NAMALWA (cell line): Measurements from ENCODE around the gene KRT7.

Source experiments
- DNase-seq: peaks from one replicate; pipeline ENCODE4 v3.0.0-alpha.2; 2015; ENCODE audit warnings: low spot score

The KRT7 gene

DNA sequence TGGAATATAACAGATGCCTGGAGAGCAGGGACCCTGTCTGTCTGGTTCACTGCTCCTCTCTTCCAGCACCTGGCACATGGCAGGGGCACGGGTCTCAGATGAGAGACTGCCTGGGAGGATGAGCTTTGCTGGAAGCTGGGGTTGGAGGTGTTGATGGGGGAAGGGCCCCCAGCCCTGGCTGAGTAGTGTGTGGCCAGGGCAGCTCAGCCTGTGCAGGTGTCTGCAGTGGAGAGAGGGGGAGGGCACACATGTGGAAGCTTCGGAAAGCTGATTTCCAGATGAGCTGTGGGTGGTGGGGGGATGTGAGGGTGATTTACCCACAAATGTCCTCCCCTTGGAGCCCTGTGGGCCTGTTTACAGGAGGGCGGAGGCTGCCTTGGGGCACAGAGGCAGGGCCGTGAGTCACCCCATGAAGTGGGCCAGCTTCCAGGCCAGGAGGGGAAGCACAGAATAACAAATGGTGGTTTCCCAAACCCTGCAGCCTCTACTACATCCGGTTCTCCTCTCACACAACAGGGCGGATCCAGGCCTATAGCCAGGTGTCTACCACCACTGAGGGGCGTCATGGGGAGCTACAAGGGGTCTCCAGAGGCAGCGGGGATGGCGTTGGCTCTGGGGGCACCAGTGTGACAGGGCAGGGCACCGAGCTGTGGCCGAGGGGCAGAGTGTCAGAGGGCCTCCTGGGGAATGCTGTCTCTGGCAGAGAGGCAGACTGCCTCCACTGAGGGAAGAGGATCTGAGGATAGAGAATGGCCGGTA, 11.0 kb downstream of the KRT7 start:
- DNase-seq: no peak

DNA sequence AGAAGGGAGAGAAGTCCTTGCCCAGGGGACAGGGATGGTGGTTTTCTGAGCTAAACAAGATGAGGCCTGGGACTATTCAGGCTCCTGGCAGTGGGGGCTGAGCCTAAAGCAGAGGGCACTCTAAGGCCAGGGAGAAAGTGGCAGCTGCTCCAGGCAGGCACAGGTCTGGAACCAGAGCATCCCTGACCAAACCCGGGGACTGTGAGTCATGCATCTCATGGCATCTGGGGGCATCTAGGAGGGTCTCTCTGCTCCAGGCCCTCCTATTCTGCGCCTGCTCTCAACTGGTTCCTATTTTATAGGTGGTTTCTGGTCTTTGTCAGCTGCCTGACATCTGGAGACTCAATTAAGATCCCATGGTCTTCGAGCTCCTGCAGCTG, 11.6 kb downstream of the KRT7 start:
- DNase-seq: no peak

DNA sequence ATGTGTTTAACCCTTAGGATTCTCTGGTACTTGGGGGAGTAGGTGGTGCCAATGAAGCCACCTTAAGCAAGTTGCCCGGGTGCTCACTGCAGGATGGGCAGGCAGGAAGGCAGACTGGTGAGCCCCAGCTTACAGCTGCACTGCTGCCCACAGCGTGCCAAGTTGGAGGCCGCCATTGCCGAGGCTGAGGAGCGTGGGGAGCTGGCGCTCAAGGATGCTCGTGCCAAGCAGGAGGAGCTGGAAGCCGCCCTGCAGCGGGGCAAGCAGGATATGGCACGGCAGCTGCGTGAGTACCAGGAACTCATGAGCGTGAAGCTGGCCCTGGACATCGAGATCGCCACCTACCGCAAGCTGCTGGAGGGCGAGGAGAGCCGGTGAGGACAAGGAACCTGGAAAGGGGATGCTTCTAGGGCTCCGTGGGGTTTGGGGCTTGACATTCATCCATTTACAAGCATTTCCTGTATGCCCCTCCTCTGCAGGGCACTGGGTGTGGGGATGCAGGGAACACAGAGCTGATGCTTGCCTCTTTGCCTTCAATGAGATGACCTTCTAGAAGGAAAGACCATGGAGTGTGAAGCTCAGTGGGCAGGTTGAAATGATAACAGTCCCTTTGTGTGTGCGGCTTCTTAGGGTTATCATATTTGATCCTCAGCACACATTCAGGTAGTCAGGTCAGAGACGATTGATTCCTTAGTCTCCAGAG, 12.4 kb downstream of the KRT7 start:
- no peak for DNase-seq

DNA sequence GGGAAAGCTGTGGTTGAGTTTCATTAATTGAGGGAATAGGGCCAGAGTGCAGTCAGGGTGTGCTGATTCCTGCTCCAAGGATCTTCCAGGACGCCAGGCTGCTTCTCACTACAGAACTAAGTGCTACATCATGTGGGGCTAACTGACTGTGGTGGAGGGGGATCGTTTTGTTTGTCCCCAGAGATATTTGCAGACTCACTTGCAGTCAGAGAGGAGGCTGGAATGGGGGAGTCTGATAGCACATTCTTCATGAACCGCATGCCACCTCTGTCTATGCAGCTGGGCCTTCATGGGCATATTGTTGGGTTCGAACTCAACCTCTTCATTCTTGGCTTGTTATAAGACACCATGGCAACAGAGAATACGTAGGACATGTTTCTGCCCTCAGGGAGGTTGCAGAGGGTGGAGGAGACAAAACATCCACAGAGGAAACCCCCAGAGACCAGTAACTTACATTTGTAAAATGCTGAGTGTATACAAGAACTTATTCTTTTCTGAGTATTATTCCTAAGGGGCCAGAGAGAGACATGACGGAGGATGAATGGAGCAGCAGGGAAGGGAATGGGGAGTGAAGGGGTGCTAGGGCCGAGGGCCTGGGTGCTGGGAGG, 13.0 kb downstream of the KRT7 start:
- DNase-seq: no peak

- no peak for DNase-seq
Observed at GRCh38 chr12:52246720-52247621, 13.9 kb downstream of the KRT7 start.

DNA sequence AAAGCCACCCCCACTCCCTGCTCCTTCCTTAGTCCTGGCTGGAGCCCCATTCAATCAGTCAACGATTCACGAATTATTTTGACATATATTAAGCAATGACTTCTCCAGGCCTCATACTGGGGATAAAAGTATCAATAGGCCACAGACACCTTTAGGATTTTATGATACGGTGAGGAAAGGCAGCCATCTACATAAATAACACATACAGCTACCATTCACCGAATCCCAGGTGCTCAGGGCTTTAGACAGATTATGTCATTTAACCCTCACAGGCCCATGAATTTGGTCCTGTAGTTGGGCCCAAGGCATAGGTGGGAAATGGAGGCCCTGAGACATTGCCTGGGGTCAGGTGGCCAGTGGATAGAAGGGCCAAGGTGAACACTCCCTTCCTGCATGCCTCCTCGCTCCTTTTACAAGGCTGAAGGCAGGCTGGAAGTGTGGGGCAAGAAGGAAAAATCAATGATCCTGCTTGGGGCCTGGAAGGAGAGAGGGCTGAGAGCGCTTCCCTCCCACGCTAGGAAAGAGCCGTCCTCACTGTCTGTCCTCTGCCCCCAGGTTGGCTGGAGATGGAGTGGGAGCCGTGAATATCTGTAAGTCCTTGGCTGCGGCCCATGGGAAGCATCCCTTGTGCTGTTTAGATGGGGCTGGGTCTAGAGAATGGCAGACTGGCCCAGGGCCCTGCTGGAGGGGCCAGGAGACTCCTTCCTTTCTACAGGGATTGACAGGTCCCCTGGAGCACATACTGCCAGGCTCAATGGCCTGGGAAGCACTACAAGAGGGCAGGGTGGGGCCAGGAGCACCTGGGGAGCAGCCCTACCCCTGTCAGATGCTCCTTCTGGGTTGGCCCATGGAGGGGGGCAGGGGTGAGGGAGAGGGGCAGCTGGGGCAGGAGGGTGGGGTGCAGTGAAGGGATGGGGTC, 14.8 kb downstream of the KRT7 start:
- no peak for DNase-seq

DNA sequence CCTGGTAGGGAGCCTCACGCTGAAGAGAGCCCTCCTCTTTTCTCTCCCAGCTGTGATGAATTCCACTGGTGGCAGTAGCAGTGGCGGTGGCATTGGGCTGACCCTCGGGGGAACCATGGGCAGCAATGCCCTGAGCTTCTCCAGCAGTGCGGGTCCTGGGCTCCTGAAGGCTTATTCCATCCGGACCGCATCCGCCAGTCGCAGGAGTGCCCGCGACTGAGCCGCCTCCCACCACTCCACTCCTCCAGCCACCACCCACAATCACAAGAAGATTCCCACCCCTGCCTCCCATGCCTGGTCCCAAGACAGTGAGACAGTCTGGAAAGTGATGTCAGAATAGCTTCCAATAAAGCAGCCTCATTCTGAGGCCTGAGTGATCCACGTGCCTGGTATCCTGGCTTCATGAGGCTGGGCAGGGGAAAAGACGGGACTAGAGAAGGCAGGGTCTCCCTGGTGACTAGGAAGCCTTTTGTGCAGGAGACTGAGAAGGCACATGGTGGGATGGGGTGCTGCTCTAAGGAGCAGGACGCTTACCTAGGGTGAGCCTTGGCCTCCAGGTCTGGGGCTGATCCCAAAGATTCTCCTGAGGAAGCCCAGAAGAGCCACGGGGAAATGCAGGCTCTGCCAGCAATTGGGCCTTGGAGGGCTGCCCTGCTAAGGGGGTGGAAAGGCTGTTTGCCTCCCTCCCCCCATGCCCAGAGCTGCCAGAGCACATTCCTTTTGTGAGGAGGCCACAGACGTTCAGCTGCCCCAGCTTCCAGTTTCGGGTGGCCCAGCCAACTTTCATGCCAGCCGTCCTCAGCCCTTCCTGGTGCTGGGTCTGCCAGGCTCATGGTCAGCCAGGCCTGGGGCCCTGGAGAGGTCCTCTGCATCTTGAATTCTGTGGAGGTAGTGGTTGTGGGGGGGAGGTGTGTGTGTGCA, 15.8 kb downstream of the KRT7 start:
- DNase-seq: no peak

DNA sequence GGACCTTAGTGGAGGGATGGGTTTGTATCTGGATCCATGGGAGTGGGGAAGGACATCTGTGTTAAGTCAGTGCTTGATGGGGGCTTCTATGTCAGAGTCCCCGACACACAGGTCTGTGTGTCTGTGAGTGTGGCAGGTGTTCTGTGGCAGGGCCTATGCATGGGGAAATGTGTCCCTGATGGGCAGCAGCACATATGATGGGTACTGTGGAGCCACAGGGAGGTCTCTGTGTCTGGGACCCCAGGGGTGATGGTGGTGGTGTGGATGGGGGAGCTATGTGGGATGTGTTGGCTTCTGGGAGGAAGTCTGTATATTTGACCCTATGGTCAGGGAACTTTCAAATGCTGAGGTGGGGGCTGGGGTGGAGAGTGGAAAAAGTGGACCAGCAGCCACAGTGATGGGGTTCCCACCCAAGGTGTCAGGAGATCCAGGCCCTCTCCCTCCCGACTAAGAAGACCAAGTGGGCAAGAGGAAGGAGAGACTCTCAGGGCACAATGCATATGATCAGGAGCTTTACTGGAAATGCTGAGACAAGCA, 16.5 kb downstream of the KRT7 start:
- DNase-seq: no peak

- no peak for DNase-seq
Observed at GRCh38 chr12:52250048-52250990, 17.3 kb downstream of the KRT7 start.

GRCh38 chr12:52251367-52252051, 18.5 kb downstream of the KRT7 start:
- no peak for DNase-seq

- peak; percentile 21 for DNase-seq
Observed at GRCh38 chr12:52252175-52252615, 19.2 kb downstream of the KRT7 start.

DNA sequence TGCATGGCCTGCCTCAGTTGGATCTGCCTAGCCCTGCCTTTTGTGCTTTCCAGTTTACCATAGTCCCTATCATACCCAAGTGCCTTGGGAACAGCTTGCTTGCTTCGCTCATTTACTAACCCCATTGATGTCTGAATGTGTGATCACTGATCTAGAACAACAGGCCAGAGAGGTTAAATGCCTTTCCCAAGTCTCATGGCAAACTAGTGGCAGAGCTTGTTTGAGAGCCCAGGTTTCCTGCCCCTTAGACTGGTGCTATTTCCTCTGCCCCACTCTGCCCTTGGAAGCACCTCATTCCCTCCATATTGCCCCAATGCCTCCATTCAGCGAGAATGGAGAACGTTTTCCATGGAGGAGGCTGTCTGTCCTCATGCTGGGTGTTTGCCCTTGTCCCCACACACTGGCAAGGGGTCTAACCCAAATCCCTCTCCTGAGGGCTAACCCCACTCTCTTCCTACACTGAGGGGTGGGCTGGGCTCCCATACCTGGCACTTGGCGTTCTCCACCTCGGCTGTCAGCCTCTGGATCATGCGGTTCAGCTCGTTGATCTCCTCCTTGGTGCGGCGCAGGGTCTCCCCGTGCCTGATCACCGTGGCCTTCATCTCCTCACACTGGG, 19.8 kb downstream of the KRT7 start:
- no peak for DNase-seq

DNA sequence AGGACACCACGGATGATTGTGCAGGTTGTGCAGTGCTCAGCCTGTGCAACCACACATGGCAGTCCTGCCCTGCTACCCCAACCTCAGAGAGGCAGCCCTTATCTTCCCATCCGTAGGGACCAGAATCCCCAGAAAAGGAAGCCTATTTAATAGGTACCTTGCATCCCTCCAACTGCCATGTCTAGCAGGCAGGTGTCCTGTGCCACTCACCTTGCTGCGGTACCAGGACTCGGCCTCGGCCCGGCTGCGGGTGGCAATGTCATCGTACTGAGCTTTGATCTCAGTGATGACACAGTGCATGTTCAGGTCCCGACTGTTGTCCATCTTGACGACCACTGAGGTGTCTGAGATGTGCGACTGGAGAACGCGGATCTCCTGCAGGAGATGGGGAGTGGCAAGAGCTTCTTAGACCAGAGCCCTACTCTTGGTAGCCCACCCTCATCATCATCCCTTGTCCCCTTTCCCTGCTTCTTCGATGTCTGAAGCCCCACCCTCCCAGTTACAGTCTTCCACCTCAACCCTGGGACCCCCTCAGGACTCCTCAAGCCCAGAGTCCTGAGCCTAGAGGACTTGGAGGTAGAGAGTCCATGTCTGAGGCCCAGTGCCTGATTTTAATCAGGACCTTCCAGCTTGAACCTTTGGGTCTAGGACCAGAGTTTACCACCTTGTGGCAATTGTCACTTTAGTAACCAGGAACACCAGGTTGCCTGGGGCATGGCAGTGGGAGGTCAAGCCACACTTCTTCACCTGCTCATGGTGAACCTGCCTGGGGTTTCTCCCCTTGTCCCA, 20.5 kb downstream of the KRT7 start:
- DNase-seq: no peak

DNA sequence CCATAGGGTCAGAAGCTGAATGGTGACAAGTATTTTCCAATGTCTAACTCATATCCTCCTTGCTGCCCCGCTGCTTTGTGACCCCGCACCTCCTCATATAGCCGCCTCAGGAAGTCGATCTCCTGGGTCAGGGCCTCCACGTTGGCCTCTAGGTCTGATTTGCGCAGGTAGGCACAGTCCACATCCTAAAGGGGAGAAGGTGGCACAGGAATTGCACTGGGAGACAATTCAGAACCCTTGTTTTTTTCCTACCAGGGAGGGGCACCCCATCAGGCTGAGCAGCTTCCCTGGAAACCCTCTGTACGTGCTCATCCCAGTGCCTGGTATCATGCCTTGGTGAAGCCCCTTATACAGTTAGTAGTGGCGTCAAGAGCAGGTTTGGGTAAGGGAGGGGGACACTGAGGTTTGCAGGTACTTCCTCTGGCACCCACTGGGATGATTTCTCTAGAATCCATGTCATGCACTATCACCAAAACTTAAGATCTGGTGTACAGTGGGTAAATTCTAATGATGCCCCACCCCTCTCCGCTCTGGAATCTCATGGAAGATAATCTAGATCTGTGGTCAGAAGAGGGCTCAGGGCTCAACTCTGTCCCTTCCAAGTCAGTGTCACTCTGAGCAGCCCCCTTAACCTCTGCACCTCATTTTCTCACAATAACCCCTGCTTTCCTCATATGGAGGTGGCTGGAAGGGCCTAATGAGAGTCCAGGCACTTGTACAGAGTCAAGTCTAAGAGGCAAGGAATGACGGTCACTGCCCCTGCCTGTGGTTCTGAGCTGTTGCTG, 21.3 kb downstream of the KRT7 start:
- no peak for DNase-seq

GRCh38 chr12:52254965-52255751, 22.1 kb downstream of the KRT7 start:
- DNase-seq: no peak
